Measurements from ENCODE around the gene LYAR. TPM values are rescaled to one million over a fixed set of nuclear protein-coding genes. Genes with fewer than 3 reads are reported as not detected.

LYAR gene
- total RNA-seq, 1 donor from 2014 or later = 4.7 TPM

- peaks cover 24 to 38% of the 10 kb centered on the region in 2 donors for H3K36me3 ChIP-seq
Observed at GRCh38 chr4:4284827-4285618, 4.9 kb downstream of the LYAR start.

GRCh38 chr4:4281787-4282186, 8.2 kb downstream of the LYAR start:
- intact Hi-C loops (cut with DNase I) = no loop called here
- H3K36me3 ChIP-seq = peaks cover 42 to 63% of the 10 kb centered on the region in 2 donors
- TF ChIP-seq CTCF (IDR thresholded peaks at IDR 0.05) = no peak
- H3K4me1 ChIP-seq = no peaks in the 10 kb centered on the region
- no peaks in the 10 kb centered on the region for H3K9me3 ChIP-seq
- no peaks in the 10 kb centered on the region for H3K27me3 ChIP-seq
- no peak for DNase-seq (ENCODE audit: low spot score in 2 of 2)
- no peak overlapping the region for H3K4me3 ChIP-seq
- no peak overlapping the region for H3K27ac ChIP-seq

More at GRCh38 chr4:4284827-4285618, 4.9 kb downstream of the LYAR start:
- Histone ChIP-seq H3K27ac (no peak overlapping the region), H3K9me3 (no peaks in the 10 kb centered on the region), H3K4me3 (no peak overlapping the region), H3K4me1 (peaks cover 6 to 7% of the 10 kb centered on the region in 2 donors), H3K27me3 (no peaks in the 10 kb centered on the region)
- DNase-seq (ENCODE audit: low spot score in 2 of 2) = no peak
- no peak for TF ChIP-seq CTCF (IDR thresholded peaks at IDR 0.05)
- intact Hi-C loops (cut with DNase I) = no loop called here

GRCh38 chr4:4277531-4277930, 12.4 kb downstream of the LYAR start:
- no peaks in the 10 kb centered on the region for H3K9me3 ChIP-seq
- no peak for DNase-seq (ENCODE audit: low spot score in 2 of 2)
- intact Hi-C loops (cut with DNase I) = no loop called here
- H3K27me3 ChIP-seq = no peaks in the 10 kb centered on the region
- H3K4me1 ChIP-seq = no peaks in the 10 kb centered on the region
- TF ChIP-seq CTCF (IDR thresholded peaks at IDR 0.05) = no peak
- no peak overlapping the region for H3K4me3 ChIP-seq
- H3K27ac ChIP-seq = no peak overlapping the region
- peaks cover 60 to 84% of the 10 kb centered on the region in 2 donors for H3K36me3 ChIP-seq

- Histone ChIP-seq H3K27me3 (no peaks in the 10 kb centered on the region), H3K4me3 (no peak overlapping the region), H3K27ac (no peak overlapping the region), H3K9me3 (no peaks in the 10 kb centered on the region), H3K36me3 (peaks cover 47 to 80% of the 10 kb centered on the region in 2 donors), H3K4me1 (no peaks in the 10 kb centered on the region)
- no peak for DNase-seq (ENCODE audit: low spot score in 2 of 2)
- intact Hi-C loops (cut with DNase I) = no loop called here
- no peak for TF ChIP-seq CTCF (IDR thresholded peaks at IDR 0.05)
Observed at GRCh38 chr4:4274226-4274625, 15.7 kb downstream of the LYAR start.

GRCh38 chr4:4271912-4272311, 18.0 kb downstream of the LYAR start:
- intact Hi-C loops (cut with DNase I) = no loop called here
- no peak for TF ChIP-seq CTCF (IDR thresholded peaks at IDR 0.05)
- H3K4me3 ChIP-seq = no peak overlapping the region
- no peaks in the 10 kb centered on the region for H3K9me3 ChIP-seq
- peaks cover 38 to 69% of the 10 kb centered on the region in 2 donors for H3K36me3 ChIP-seq
- no peak overlapping the region for H3K27ac ChIP-seq
- H3K4me1 ChIP-seq = no peaks in the 10 kb centered on the region
- H3K27me3 ChIP-seq = no peaks in the 10 kb centered on the region
- DNase-seq (ENCODE audit: low spot score in 2 of 2) = no peak

Data from ascending aorta (tissue), 2 donors.